GM19467 (cell line): Measurements from ENCODE around the gene MAD2L1.
A peak's percentile ranks its signal among the peaks of the same experiment; 100 is the strongest.

Experiments used
- ATAC-seq: cut with Tn5 transposase; IDR thresholded peaks from one replicate; pipeline ENCODE4 v1.9.1; 2021; ENCODE audit warnings: mild to moderate bottlenecking, moderate library complexity; ENCODE audit not compliant: unreplicated experiment

The MAD2L1 gene

GRCh38 chr4:120059036-120059435, 7.6 kb downstream of the MAD2L1 start:
- ATAC-seq: no peak

- no peak for ATAC-seq
Observed at GRCh38 chr4:120057416-120057815, 9.2 kb downstream of the MAD2L1 start.

GRCh38 chr4:120056246-120056645, 10.4 kb downstream of the MAD2L1 start:
- ATAC-seq: no peak

GRCh38 chr4:120055795-120056194, 10.9 kb downstream of the MAD2L1 start:
- no peak for ATAC-seq

- no peak for ATAC-seq
Observed at GRCh38 chr4:120055162-120055561, 11.5 kb downstream of the MAD2L1 start.

GRCh38 chr4:120053911-120054310, 12.7 kb downstream of the MAD2L1 start:
- ATAC-seq: no peak

- ATAC-seq: no peak
Observed at GRCh38 chr4:120052856-120053255, 13.8 kb downstream of the MAD2L1 start.

GRCh38 chr4:120051253-120051652, 15.4 kb downstream of the MAD2L1 start:
- ATAC-seq: no peak

- ATAC-seq: peak; percentile 83
Observed at GRCh38 chr4:120049732-120050494, 16.7 kb downstream of the MAD2L1 start.

GRCh38 chr4:120043828-120044227, 22.8 kb downstream of the MAD2L1 start:
- ATAC-seq: no peak

- ATAC-seq: no peak
Observed at GRCh38 chr4:120037411-120037810, 29.2 kb downstream of the MAD2L1 start.

- no peak for ATAC-seq
Observed at GRCh38 chr4:120034913-120035312, 31.7 kb downstream of the MAD2L1 start.

GRCh38 chr4:120026853-120027252, 39.8 kb downstream of the MAD2L1 start:
- no peak for ATAC-seq

- ATAC-seq: no peak
Observed at GRCh38 chr4:120025516-120025915, 41.1 kb downstream of the MAD2L1 start.

- ATAC-seq: no peak
Observed at GRCh38 chr4:120018786-120019185, 47.9 kb downstream of the MAD2L1 start.

GRCh38 chr4:120017939-120018692, 48.5 kb downstream of the MAD2L1 start:
- no peak for ATAC-seq

- ATAC-seq: no peak
Observed at GRCh38 chr4:120011725-120012124, 54.9 kb downstream of the MAD2L1 start.

- ATAC-seq: no peak
Observed at GRCh38 chr4:120010646-120011045, 56.0 kb downstream of the MAD2L1 start.

GRCh38 chr4:120009731-120010130, 56.9 kb downstream of the MAD2L1 start:
- ATAC-seq: no peak

- no peak for ATAC-seq
Observed at GRCh38 chr4:120008957-120009356, 57.7 kb downstream of the MAD2L1 start.

GRCh38 chr4:120007896-120008436, 58.7 kb downstream of the MAD2L1 start:
- no peak for ATAC-seq
